HEK293 (cell line): ENCODE data around the gene ROR2.

Experiments
- CTCF ChIA-PET: fragments of 350-600 bp; formaldehyde crosslinking; extraction: SDS; loops from one replicate; lab custom pipeline; 2021; ENCODE audit warnings: antibody characterized with exemption; lab: Yijun Ruan, JAX
- POLR2A ChIA-PET: fragments of 300-600 bp; formaldehyde crosslinking; extraction: SDS; loops from one replicate; lab custom pipeline; 2020; ENCODE audit warnings: antibody characterized with exemption, inconsistent platforms; lab: Yijun Ruan, JAX
- H3K27ac ChIP-seq: fragments of 200-500 bp; sonication (Bioruptor generic); 2 replicates; pipeline ENCODE4 v1.5.1; 2014; ENCODE audit warnings: low read depth, low read length, control low read depth, inconsistent platforms; ENCODE audit errors: extremely low read depth
- H3K36me3 ChIP-seq, 2 experiments: fragments of 200-500 bp in 1 of 2; sonication (Bioruptor generic) in 1 of 2; 1 replicate in 1 of 2; 2 replicates in 1 of 2; pipeline ENCODE4 v1.5.1; 2014 to 2017; ENCODE audit warnings: inconsistent platforms in 2 of 2, low read length in 2 of 2; ENCODE audit not compliant: control insufficient read depth in 2 of 2, insufficient read depth in 1 of 2
- H3K4me1 ChIP-seq: fragments of 200-500 bp; sonication (Bioruptor generic); 2 replicates; pipeline ENCODE4 v1.5.1; 2014; ENCODE audit warnings: mild to moderate bottlenecking, low read length, inconsistent platforms; ENCODE audit not compliant: control insufficient read depth, insufficient read depth
- H3K4me3 ChIP-seq: 2 replicates; pipeline ENCODE4 v1.5.1; 2011; ENCODE audit warnings: low read depth, mild to moderate bottlenecking, control low read depth, low read length, moderate library complexity
- H3K9me3 ChIP-seq: fragments of 200-500 bp; sonication (Bioruptor generic); 2 replicates; pipeline ENCODE4 v1.5.1; 2014; ENCODE audit warnings: low read depth, low read length, inconsistent platforms; ENCODE audit not compliant: control insufficient read depth, insufficient read depth
- ATF2 ChIP-seq: fragments of 450-650 bp; formaldehyde crosslinking; IDR thresholded peaks from 2 replicates; pipeline ENCODE4 v1.5.1; 2016; ENCODE audit warnings: missing biosample characterization, missing genetic modification characterization, low read depth
- GLI2 ChIP-seq: fragments of 450-650 bp; formaldehyde crosslinking; IDR thresholded peaks from 2 replicates; pipeline ENCODE4; 2017; ENCODE audit warnings: missing biosample characterization, missing genetic modification characterization, low read depth, borderline replicate concordance
- KLF9 ChIP-seq: fragments of 450-650 bp; formaldehyde crosslinking; IDR thresholded peaks from 2 replicates; pipeline ENCODE4 v1.5.1; 2016; ENCODE audit warnings: missing biosample characterization, missing genetic modification characterization, low read depth
- OSR2 ChIP-seq: fragments of 450-650 bp; formaldehyde crosslinking; IDR thresholded peaks from 2 replicates; pipeline ENCODE4 v1.5.1; 2016; ENCODE audit warnings: missing biosample characterization, missing genetic modification characterization
- SCRT1 ChIP-seq: fragments of 450-650 bp; formaldehyde crosslinking; IDR thresholded peaks from 2 replicates; pipeline ENCODE4 v1.5.1; 2016; ENCODE audit warnings: missing biosample characterization, missing genetic modification characterization, borderline replicate concordance
- YY1 ChIP-seq: fragments of 450-650 bp; formaldehyde crosslinking; IDR thresholded peaks from 2 replicates; pipeline ENCODE4 v1.5.1; 2018; ENCODE audit warnings: missing biosample characterization, missing genetic modification characterization
- ZBTB8A ChIP-seq: fragments of 450-650 bp; formaldehyde crosslinking; IDR thresholded peaks from 2 replicates; pipeline ENCODE4 v1.5.1; 2016; ENCODE audit warnings: missing biosample characterization, missing genetic modification characterization
- ZNF114 ChIP-seq: fragments of 450-650 bp; formaldehyde crosslinking; IDR thresholded peaks from 2 replicates; pipeline ENCODE4 v1.5.0; 2017; ENCODE audit warnings: missing biosample characterization, missing genetic modification characterization
- ZNF132 ChIP-seq: fragments of 450-650 bp; formaldehyde crosslinking; IDR thresholded peaks from 2 replicates; pipeline ENCODE4 v1.5.1; 2017; ENCODE audit warnings: missing biosample characterization, missing genetic modification characterization, borderline replicate concordance
- ZNF221 ChIP-seq: fragments of 450-650 bp; formaldehyde crosslinking; IDR thresholded peaks from 2 replicates; pipeline ENCODE4 v1.5.1; 2017; ENCODE audit warnings: missing biosample characterization, missing genetic modification characterization, borderline replicate concordance
- ZNF223 ChIP-seq: fragments of 450-650 bp; formaldehyde crosslinking; IDR thresholded peaks from 2 replicates; pipeline ENCODE4 v1.5.1; 2016; ENCODE audit warnings: missing biosample characterization, missing genetic modification characterization
- ZNF366 ChIP-seq: fragments of 450-650 bp; formaldehyde crosslinking; conservative IDR thresholded peaks from 2 replicates; pipeline ENCODE4 v1.5.1; 2016; ENCODE audit warnings: missing biosample characterization, missing genetic modification characterization
- ZNF571 ChIP-seq: fragments of 450-650 bp; formaldehyde crosslinking; IDR thresholded peaks from 2 replicates; pipeline ENCODE4 v1.5.0; 2017; ENCODE audit warnings: missing biosample characterization, missing genetic modification characterization
- ZNF629 ChIP-seq: fragments of 450-650 bp; formaldehyde crosslinking; IDR thresholded peaks from 2 replicates; pipeline ENCODE4 v1.5.1; 2017; ENCODE audit warnings: missing biosample characterization, missing genetic modification characterization
- ZNF707 ChIP-seq: fragments of 450-650 bp; formaldehyde crosslinking; IDR thresholded peaks from 2 replicates; pipeline ENCODE4 v1.5.1; 2016; ENCODE audit warnings: missing biosample characterization, missing genetic modification characterization
- TF ChIP-seq, protein P1 (sequence below): fragments of 450-650 bp; formaldehyde crosslinking; conservative IDR thresholded peaks from 2 replicates; pipeline ENCODE4 v1.5.1; 2016; ENCODE audit warnings: low read depth, missing biosample characterization, missing genetic modification characterization
- TF ChIP-seq, protein P2 (sequence below): fragments of 450-650 bp; formaldehyde crosslinking; IDR thresholded peaks from 2 replicates; pipeline ENCODE4 v1.5.1; 2016; ENCODE audit warnings: missing biosample characterization, missing genetic modification characterization
- TF ChIP-seq, protein P3 (sequence below): fragments of 450-650 bp; formaldehyde crosslinking; IDR thresholded peaks from 2 replicates; pipeline ENCODE4 v1.5.1; 2017; ENCODE audit warnings: missing biosample characterization, missing genetic modification characterization

Gene ROR2

DNA sequence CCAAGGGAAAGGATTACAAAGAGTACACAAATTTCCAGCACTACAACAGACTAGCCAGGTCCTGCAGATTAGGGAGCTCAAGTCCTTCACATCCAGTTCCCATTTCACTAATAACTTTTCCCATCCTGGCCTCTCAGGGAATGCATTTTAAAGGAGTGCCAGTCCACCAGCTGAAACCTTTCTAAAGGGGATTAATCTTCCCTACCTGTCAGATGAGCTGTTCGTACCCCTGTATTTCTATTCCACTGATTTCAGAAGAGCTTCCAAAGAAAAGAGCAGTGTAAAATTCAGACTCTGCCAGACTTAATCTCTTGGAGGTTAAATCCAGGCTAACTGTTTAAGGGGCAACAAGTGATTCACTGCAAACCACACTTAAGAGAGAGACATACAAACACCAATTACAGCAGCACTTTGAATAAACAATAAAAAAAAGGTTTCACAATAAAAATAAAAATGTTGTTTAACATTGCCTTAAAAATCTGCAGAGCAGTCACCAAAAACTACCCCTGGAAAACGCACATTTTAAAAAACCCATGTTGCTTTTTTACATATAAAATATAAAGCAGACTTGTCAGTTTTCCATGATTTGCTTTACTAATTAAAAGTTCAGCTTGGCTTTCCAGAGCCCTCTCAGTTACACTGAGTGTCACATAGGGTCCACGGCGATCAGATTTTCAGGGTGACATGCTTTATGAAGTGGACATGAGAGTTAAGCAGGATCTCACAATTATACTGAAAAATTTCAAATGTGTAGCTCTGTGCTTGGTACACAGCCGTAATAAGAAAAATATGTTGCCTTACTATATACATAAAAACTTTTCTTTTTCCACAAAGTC, 3.2 kb downstream of the ROR2 start (continued):
- TF ChIP-seq, protein P1, sequence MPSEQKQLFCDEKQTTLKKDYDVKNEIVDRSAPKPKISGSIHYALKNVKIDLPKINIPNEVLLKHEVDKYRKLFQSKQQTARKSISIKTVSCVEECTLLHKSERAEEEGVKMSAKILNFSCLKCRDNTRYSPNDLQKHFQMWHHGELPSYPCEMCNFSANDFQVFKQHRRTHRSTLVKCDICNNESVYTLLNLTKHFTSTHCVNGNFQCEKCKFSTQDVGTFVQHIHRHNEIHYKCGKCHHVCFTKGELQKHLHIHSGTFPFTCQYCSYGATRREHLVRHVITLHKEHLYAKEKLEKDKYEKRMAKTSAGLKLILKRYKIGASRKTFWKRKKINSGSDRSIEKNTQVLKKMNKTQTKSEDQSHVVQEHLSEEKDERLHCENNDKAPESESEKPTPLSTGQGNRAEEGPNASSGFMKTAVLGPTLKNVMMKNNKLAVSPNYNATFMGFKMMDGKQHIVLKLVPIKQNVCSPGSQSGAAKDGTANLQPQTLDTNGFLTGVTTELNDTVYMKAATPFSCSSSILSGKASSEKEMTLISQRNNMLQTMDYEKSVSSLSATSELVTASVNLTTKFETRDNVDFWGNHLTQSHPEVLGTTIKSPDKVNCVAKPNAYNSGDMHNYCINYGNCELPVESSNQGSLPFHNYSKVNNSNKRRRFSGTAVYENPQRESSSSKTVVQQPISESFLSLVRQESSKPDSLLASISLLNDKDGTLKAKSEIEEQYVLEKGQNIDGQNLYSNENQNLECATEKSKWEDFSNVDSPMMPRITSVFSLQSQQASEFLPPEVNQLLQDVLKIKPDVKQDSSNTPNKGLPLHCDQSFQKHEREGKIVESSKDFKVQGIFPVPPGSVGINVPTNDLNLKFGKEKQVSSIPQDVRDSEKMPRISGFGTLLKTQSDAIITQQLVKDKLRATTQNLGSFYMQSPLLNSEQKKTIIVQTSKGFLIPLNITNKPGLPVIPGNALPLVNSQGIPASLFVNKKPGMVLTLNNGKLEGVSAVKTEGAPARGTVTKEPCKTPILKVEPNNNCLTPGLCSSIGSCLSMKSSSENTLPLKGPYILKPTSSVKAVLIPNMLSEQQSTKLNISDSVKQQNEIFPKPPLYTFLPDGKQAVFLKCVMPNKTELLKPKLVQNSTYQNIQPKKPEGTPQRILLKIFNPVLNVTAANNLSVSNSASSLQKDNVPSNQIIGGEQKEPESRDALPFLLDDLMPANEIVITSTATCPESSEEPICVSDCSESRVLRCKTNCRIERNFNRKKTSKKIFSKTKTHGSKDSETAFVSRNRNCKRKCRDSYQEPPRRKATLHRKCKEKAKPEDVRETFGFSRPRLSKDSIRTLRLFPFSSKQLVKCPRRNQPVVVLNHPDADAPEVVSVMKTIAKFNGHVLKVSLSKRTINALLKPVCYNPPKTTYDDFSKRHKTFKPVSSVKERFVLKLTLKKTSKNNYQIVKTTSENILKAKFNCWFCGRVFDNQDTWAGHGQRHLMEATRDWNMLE (tag by site-specific recombination) = no peak
- TF ChIP-seq SCRT1 (tag by site-specific recombination) (peak; percentile 55; the same call in 1 of the 2 replicates), OSR2 (tag by site-specific recombination) (peak; percentile 49)

DNA sequence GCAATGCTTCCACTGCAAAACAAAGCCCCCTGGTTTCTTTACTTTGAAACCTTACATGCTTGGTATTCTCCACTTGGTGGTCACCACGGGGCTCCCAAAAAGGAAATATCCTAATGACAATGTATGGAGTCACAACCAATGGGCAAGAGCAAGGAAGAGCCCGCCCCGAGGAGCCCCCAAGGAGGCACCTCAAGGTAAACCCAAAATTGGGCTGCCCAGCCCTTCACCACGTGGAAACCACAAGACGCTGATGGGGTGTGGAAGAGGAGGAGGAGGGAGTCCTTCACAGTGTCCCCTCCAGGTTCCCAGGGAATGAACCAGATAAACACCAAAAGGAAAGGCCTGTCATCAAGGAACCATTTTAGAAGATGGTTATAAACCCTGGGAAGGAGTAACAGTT, 3.8 kb downstream of the ROR2 start:
- Histone ChIP-seq H3K36me3 (no peaks in the 10 kb centered on the region), H3K9me3 (no peaks in the 10 kb centered on the region), H3K27ac (peak overlapping the region; percentile 8; the same call in 1 of the 2 replicates), H3K4me3 (no peak overlapping the region), H3K4me1 (peaks cover 13% of the 10 kb centered on the region)
- ChIA-PET POLR2A (no interaction called here), CTCF (interaction anchor here (0.6 to 2.8 kb wide), 8 partner anchors 9 to 1050 kb away, joined by 3 to 15 read pairs (median 4); no protein-coding TSS in a partner anchor)
- TF ChIP-seq GLI2 (tag by site-specific recombination) (no peak), ZBTB8A (tag by site-specific recombination) (peak; percentile 42; the same call in 1 of the 2 replicates)

DNA sequence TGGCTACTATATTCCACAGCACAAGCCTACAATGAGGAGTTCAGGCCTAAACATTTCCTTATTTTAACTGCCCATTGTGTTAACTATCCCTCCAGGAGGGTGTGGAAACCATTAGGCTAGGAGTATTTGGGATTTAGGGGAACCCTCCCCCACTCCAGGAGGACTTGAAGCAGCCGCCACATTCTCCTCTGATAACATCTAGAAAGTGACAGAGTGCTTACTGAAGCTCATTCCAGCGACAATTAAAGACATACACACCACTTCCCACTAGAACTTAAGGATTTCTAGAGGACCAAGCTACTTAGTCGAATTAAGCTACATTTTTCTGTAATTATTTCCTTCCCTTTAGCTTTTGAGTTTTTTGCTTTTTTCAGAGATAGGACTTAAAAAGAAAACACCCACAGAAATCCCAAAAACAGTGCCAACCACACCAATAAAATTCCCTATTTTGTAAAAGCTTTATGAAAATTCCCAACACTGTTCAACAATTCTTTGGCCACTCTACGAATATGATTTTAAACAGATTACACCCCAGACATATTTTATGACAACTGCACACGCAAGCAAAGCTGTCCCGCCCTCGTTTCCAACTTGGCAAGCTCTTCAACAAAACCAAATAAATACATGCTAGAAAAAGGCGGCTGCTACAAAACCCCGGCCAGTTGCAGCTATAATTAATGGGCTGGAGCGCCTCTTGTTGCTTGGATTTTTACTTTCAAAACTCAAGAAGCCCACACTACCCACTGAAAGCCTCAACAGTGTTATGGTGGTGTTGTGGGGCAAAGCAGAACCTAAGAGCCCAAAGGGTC, 4.5 kb downstream of the ROR2 start:
- Histone ChIP-seq H3K4me3 (no peak overlapping the region), H3K27ac (peak overlapping the region; percentile 8; the same call in 1 of the 2 replicates), H3K4me1 (peaks cover 13% of the 10 kb centered on the region), H3K36me3 (no peaks in the 10 kb centered on the region), H3K9me3 (no peaks in the 10 kb centered on the region)
- ChIA-PET POLR2A (interaction anchor here (0.7 to 0.9 kb wide), 2 partner anchors 10 to 1600 kb away, joined by 3 read pairs; no protein-coding TSS in a partner anchor), CTCF (interaction anchor here (0.6 to 2.8 kb wide), 8 partner anchors 9 to 1050 kb away, joined by 3 to 15 read pairs (median 5); no protein-coding TSS in a partner anchor)
- TF ChIP-seq ZNF221 (tag by site-specific recombination) (no peak), ZNF223 (tag by site-specific recombination) (no peak), ZNF114 (no peak), ZNF629 (tag by site-specific recombination) (0 out of 2 replicates have a peak, but pooled peaks have one; percentile 32), KLF9 (no peak), ZNF132 (tag by site-specific recombination) (no peak), ATF2 (tag by site-specific recombination) (no peak), ZNF571 (tag by site-specific recombination) (no peak), ZNF707 (tag by site-specific recombination) (no peak), YY1 (tag by site-specific recombination) (no peak), ZNF366 (tag by site-specific recombination) (no peak)
- TF ChIP-seq, protein P2, sequence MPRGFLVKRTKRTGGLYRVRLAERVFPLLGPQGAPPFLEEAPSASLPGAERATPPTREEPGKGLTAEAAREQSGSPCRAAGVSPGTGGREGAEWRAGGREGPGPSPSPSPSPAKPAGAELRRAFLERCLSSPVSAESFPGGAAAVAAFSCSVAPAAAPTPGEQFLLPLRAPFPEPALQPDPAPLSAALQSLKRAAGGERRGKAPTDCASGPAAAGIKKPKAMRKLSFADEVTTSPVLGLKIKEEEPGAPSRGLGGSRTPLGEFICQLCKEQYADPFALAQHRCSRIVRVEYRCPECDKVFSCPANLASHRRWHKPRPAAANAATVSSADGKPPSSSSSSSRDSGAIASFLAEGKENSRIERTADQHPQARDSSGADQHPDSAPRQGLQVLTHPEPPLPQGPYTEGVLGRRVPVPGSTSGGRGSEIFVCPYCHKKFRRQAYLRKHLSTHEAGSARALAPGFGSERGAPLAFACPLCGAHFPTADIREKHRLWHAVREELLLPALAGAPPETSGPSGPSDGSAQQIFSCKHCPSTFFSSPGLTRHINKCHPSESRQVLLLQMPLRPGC (tag by site-specific recombination) = no peak
- TF ChIP-seq, protein P3, sequence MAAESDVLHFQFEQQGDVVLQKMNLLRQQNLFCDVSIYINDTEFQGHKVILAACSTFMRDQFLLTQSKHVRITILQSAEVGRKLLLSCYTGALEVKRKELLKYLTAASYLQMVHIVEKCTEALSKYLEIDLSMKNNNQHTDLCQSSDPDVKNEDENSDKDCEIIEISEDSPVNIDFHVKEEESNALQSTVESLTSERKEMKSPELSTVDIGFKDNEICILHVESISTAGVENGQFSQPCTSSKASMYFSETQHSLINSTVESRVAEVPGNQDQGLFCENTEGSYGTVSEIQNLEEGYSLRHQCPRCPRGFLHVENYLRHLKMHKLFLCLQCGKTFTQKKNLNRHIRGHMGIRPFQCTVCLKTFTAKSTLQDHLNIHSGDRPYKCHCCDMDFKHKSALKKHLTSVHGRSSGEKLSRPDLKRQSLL (tag by site-specific recombination) = no peak
